Gastrocnemius medialis (tissue), 4 donors: ENCODE results near the gene MTARC2. TPM values are rescaled to one million over a fixed set of nuclear protein-coding genes. Genes with fewer than 3 reads are reported as not detected.

Experiments
- ATAC-seq, 2 donors: fragments of 150-250 bp; one replicate each; pipeline ENCODE4 v1.9.1; 2016
- DNase-seq, 2 donors: peaks; one replicate each; pipeline ENCODE4 v3.0.0-alpha.2; 2019
- H3K27ac ChIP-seq, 4 donors: fragments of 200-600 bp; sonication (generic); 1 replicate in 1 of 4; 2 replicates in 3 of 4; pipeline ENCODE4 v1.5.1; 2016 to 2018; ENCODE audit warnings: mild to moderate bottlenecking in 2 of 4, moderate library complexity in 1 of 4
- H3K27me3 ChIP-seq, 3 donors: fragments of 200-600 bp; sonication (generic) in 2 of 3; 1 replicate in 1 of 3; 2 replicates in 2 of 3; pipeline versions ENCODE4 v1.5.1 to v1.6.0; 2016 to 2019; ENCODE audit warnings: mild to moderate bottlenecking in 1 of 3, moderate library complexity in 1 of 3
- H3K36me3 ChIP-seq, 2 donors: fragments of 200-600 bp; sonication (generic) in 1 of 2; one replicate each; pipeline ENCODE4 v1.5.1; 2017 to 2018
- H3K4me1 ChIP-seq, 2 donors: fragments of 200-600 bp; sonication (generic) in 1 of 2; one replicate each; pipeline ENCODE4 v1.5.1; 2016 to 2017; ENCODE audit warnings: mild to moderate bottlenecking in 2 of 2
- H3K4me3 ChIP-seq, 4 donors: fragments of 200-600 bp; sonication (generic) in 3 of 4; 1 replicate in 1 of 4; 2 replicates in 3 of 4; pipeline ENCODE4 v1.5.1; 2016 to 2019; ENCODE audit warnings: mild to moderate bottlenecking in 2 of 4
- H3K9me3 ChIP-seq, 3 donors: fragments of 200-600 bp; sonication (generic) in 2 of 3; 1 replicate in 1 of 3; 2 replicates in 2 of 3; pipeline ENCODE4 v1.5.1; 2016 to 2019
- CTCF ChIP-seq, 5 experiments: fragments of 450-650 bp in 3 of 5; fragments of 200-600 bp in 2 of 5; sonication (generic) in 2 of 5; IDR thresholded peaks in 4 of 5; conservative IDR thresholded peaks in 1 of 5; 1 replicate in 4 of 5; 2 replicates in 1 of 5; pipeline ENCODE4 v1.5.1; 2016 to 2019; ENCODE audit warnings: antibody characterized with exemption in 5 of 5, mild to moderate bottlenecking in 3 of 5, moderate library complexity in 3 of 5
- POLR2A ChIP-seq, 2 donors: fragments of 450-650 bp; IDR thresholded peaks; one replicate each; pipeline ENCODE4 v1.6.1; 2017; ENCODE audit warnings: antibody characterized with exemption in 2 of 2, mild to moderate bottlenecking in 2 of 2, moderate library complexity in 2 of 2
- in situ Hi-C, 4 donors: fragments of 200-750 bp; cut with MboI; loops; one replicate each; pipeline versions ENCODE4 v1.15.0 to v1.8.0; 2017; ENCODE audit warnings: low sequenced_read_pairs in 4 of 4
- intact Hi-C: fragments of 100-400 bp; cut with DNase I; formaldehyde crosslinking; loops from one replicate; pipeline ENCODE4 v1.15.1; 2023; ENCODE audit warnings: low total_unique reads
- total RNA-seq, 4 donors: library from RNA; depleted of rRNA; stranded (reverse); fragments of >200 nt; gene quantifications; one replicate each; pipeline versions ENCODE4 v1.1.0 to v1.2.3, GENCODE V29; 2016

The MTARC2 gene
- total RNA-seq, 4 donors from 2014 or later: 5.8 to 12.0 (median 7.3) TPM

- Histone ChIP-seq H3K36me3 (no peaks in the 10 kb centered on the region), H3K4me3 (no peak overlapping the region), H3K4me1 (peaks cover 0 to 4% of the 10 kb centered on the region in 2 donors), H3K9me3 (no peaks in the 10 kb centered on the region), H3K27me3 (no peaks in the 10 kb centered on the region), H3K27ac (no peak overlapping the region)
- DNase-seq: no peak
- intact Hi-C loops (no loop called here), in situ Hi-C loops (no loop called here)
- no peak for TF ChIP-seq POLR2A (IDR thresholded peaks at IDR 0.05)
- TF ChIP-seq CTCF (IDR thresholded peaks at IDR 0.05 in 4 of 5, conservative IDR thresholded peaks at IDR 0.05 in 1 of 5): no peak
- ATAC-seq: no peak
These were observed 46.1 kb upstream of the MTARC2 start for GRCh38 chr1:220701974-220702373.

- no peaks in the 10 kb centered on the region for H3K27me3 ChIP-seq
- ATAC-seq: no peak
- no peaks in the 10 kb centered on the region for H3K9me3 ChIP-seq
- H3K4me3 ChIP-seq: no peak overlapping the region
- no peak overlapping the region for H3K27ac ChIP-seq
- intact Hi-C loops (no loop called here), in situ Hi-C loops (no loop called here)
- DNase-seq: no peak
- TF ChIP-seq CTCF (IDR thresholded peaks at IDR 0.05 in 4 of 5, conservative IDR thresholded peaks at IDR 0.05 in 1 of 5): no peak
- no peak for TF ChIP-seq POLR2A (IDR thresholded peaks at IDR 0.05)
- H3K4me1 ChIP-seq: peaks cover 0 to 4% of the 10 kb centered on the region in 2 donors
- H3K36me3 ChIP-seq: no peaks in the 10 kb centered on the region
These were observed 45.3 kb upstream of the MTARC2 start for GRCh38 chr1:220702733-220703270.

GRCh38 chr1:220703305-220703704 lies 44.8 kb upstream of the MTARC2 start:
- TF ChIP-seq CTCF (IDR thresholded peaks at IDR 0.05 in 4 of 5, conservative IDR thresholded peaks at IDR 0.05 in 1 of 5) (no peak), POLR2A (IDR thresholded peaks at IDR 0.05) (no peak)
- no peak overlapping the region for H3K4me3 ChIP-seq
- no peak for DNase-seq
- no peaks in the 10 kb centered on the region for H3K9me3 ChIP-seq
- in situ Hi-C loops (no loop called here), intact Hi-C loops (no loop called here)
- H3K27ac ChIP-seq: no peak overlapping the region
- ATAC-seq: no peak
- peaks cover 0 to 4% of the 10 kb centered on the region in 2 donors for H3K4me1 ChIP-seq
- H3K36me3 ChIP-seq: no peaks in the 10 kb centered on the region
- H3K27me3 ChIP-seq: no peaks in the 10 kb centered on the region

GRCh38 chr1:220705782-220706181 lies 42.3 kb upstream of the MTARC2 start:
- Histone ChIP-seq H3K4me3 (no peak overlapping the region), H3K27ac (no peak overlapping the region), H3K4me1 (peaks cover 0 to 4% of the 10 kb centered on the region in 2 donors), H3K27me3 (no peaks in the 10 kb centered on the region), H3K9me3 (no peaks in the 10 kb centered on the region), H3K36me3 (no peaks in the 10 kb centered on the region)
- no peak for DNase-seq
- intact Hi-C loops (no loop called here), in situ Hi-C loops (no loop called here)
- TF ChIP-seq CTCF (IDR thresholded peaks at IDR 0.05 in 4 of 5, conservative IDR thresholded peaks at IDR 0.05 in 1 of 5): no peak
- no peak for ATAC-seq

GRCh38 chr1:220706480-220706879 lies 41.6 kb upstream of the MTARC2 start:
- Histone ChIP-seq H3K27ac (no peak overlapping the region), H3K27me3 (no peaks in the 10 kb centered on the region), H3K9me3 (no peaks in the 10 kb centered on the region), H3K4me3 (no peak overlapping the region), H3K4me1 (peaks cover 0 to 4% of the 10 kb centered on the region in 2 donors), H3K36me3 (no peaks in the 10 kb centered on the region)
- intact Hi-C loops: no loop called here
- no peak for DNase-seq
- ATAC-seq: no peak
- in situ Hi-C loops: no loop called here
- TF ChIP-seq POLR2A (IDR thresholded peaks at IDR 0.05) (no peak), CTCF (IDR thresholded peaks at IDR 0.05 in 4 of 5, conservative IDR thresholded peaks at IDR 0.05 in 1 of 5) (no peak)
